Epithelial cell of esophagus (primary cell): ENCODE measurements around the gene HRH1.
A peak's percentile ranks its signal among the peaks of the same experiment; 100 is the strongest.
"Not testable (repeated sequence)": the region's sequence is repeated elsewhere in the genome, so short reads cannot be mapped to it uniquely, and the experiment has no call there.

Source experiments
- DNase-seq: peaks from one replicate; pipeline ENCODE4 v3.0.0; 2010; ENCODE audit warnings: low read depth
- H3K4me3 ChIP-seq: 2 replicates; pipeline ENCODE4 v1.5.1; 2011; ENCODE audit warnings: mild to moderate bottlenecking, low read length, control low read depth
- TF ChIP-seq, protein P1 (sequence below): IDR thresholded peaks from 2 replicates; pipeline ENCODE4 v1.5.1; 2011; ENCODE audit warnings: low read depth, mild to moderate bottlenecking, low read length, control low read depth, inconsistent platforms; ENCODE audit not compliant: insufficient read depth; ENCODE audit errors: missing control alignments

HRH1 gene

DNA sequence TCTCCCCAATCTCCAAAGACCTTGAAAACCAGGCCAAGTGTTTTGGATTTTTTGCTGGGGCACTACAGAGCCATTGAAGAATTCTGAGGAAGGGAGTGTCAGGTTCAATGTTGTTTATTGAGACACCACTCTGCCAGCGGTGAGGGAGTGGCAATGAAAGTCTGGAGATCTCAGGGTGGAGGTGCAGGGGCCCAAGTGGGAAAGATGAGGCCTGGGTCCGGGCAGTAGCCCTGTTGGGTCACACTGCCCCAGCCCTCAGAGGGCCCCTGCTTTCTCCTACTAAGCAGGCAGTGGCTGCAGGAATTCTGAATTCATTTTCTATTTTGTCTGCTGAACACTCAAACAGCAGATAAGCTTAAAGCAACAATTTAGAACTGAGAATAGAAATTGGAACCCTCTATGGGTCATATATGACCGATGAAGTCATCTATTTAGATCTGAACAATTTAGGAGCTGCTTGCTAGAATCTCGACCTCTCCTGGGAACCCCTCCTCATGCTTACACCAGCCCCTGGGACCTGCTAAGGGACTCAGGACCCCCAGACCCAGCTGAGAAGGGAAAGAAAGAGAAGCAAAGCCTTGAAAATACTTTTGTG, 17.9 kb downstream of the HRH1 start:
- no peak for DNase-seq
- no peak overlapping the region for H3K4me3 ChIP-seq
- TF ChIP-seq, protein P1, sequence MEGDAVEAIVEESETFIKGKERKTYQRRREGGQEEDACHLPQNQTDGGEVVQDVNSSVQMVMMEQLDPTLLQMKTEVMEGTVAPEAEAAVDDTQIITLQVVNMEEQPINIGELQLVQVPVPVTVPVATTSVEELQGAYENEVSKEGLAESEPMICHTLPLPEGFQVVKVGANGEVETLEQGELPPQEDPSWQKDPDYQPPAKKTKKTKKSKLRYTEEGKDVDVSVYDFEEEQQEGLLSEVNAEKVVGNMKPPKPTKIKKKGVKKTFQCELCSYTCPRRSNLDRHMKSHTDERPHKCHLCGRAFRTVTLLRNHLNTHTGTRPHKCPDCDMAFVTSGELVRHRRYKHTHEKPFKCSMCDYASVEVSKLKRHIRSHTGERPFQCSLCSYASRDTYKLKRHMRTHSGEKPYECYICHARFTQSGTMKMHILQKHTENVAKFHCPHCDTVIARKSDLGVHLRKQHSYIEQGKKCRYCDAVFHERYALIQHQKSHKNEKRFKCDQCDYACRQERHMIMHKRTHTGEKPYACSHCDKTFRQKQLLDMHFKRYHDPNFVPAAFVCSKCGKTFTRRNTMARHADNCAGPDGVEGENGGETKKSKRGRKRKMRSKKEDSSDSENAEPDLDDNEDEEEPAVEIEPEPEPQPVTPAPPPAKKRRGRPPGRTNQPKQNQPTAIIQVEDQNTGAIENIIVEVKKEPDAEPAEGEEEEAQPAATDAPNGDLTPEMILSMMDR = no peak

DNA sequence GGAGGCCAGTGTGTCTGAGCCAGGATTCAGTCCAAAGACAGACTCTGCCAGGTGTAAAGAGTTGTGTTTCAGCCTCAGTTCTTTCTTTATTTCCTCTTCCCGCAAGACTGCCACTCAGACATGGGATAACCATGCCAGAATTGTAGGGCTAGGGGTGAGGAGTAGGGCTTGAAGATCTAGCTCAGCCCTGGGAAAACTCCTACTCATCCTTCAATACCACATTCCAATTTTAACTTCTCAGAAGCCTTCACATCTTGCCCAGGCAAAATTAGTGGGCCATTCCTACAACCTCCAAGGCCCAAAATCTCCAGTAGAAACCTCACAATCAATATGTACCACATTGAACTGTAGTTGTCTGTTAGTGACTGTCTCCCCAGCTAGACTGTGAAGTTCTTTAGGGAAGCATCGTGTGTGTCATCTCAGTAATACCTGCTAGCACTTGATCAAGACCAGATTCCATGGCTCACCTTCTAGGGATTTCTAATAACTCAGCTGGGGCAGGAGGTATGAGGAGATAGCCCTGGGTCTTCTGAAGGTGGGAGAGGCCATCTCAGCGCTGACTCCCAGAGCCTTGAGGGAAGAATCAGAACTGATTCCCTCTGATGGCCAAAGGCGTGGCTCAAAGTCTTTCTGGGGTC, 19.7 kb downstream of the HRH1 start:
- TF ChIP-seq, protein P1 = no peak
- no peak overlapping the region for H3K4me3 ChIP-seq
- DNase-seq = peak; percentile 51

DNA sequence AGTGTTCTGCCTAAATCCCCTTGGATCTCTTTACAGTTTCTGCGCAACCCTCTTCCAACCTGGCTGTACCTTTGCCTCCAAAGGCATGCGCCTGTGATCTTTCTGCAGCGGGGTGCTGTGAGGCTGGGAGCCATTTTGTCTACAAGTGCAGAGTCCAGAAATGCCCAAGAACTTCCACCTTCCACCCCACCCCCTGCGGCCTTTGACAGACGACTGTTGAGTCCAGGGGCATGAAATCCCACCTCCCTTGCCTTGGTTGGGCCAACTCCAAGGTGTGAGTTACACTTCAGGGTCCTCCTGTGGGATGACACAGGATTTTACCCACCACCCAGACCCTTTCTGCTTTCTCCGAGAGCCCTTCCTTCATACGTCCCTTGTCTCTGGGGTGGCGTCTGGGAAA, 24.1 kb downstream of the HRH1 start:
- no peak for DNase-seq
- H3K4me3 ChIP-seq = no peak overlapping the region
- TF ChIP-seq, protein P1 = no peak

DNA sequence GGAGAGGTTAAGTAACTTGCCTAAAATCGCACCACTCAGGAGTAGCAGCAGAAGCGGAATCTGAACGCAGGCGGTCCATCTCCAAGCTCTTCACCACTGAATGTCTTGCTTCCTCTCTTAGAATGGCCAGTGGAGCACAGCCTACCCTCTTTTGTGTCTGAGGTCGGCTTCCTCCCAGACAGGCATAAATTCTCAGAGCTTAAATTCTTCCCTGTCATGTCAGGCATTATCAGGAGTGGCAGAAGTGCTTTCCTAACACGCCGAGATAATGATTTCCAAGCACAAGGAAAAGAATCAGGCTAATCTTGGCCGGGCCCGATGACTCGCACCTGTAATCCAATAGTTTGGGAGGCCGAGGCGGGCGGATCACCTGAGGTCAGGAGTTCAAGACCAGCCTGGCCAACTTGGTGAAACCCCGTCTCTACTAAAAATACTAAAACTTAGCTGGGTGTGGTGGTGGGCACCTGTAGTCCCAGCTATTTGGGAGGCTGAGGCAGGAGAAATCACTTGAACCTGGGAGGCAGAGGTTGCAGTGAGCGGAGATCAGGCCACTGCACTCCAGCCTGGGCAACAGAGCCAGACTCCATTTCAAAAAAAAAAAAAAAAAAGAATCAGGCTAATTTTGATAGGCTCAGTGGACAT, 30.2 kb downstream of the HRH1 start:
- DNase-seq = not testable (repeated sequence)

DNA sequence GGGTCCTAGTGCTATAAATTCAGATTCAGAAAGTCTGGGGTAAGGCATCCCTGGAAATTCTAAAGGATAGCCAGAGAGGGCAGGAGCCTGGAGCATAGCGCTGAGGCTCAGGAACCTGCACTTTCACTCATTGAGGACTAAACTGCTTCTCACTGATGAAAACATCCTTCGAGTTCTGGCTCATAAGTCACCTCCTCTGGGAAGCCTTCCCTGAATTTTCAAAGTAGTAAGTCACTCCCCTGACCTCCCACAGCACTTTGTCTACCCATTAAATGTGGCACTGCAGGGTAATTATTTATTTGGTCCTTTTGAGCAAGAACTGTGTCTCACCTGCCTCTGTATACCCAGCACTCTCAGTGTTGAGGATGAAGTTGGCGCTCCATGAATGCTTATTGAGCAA, 30.9 kb downstream of the HRH1 start:
- H3K4me3 ChIP-seq = no peak overlapping the region
- no peak for DNase-seq
- TF ChIP-seq, protein P1 = no peak

More for the DNA sequence above, 30.2 kb downstream of the HRH1 start:
- not testable (repeated sequence) for H3K4me3 ChIP-seq

DNA sequence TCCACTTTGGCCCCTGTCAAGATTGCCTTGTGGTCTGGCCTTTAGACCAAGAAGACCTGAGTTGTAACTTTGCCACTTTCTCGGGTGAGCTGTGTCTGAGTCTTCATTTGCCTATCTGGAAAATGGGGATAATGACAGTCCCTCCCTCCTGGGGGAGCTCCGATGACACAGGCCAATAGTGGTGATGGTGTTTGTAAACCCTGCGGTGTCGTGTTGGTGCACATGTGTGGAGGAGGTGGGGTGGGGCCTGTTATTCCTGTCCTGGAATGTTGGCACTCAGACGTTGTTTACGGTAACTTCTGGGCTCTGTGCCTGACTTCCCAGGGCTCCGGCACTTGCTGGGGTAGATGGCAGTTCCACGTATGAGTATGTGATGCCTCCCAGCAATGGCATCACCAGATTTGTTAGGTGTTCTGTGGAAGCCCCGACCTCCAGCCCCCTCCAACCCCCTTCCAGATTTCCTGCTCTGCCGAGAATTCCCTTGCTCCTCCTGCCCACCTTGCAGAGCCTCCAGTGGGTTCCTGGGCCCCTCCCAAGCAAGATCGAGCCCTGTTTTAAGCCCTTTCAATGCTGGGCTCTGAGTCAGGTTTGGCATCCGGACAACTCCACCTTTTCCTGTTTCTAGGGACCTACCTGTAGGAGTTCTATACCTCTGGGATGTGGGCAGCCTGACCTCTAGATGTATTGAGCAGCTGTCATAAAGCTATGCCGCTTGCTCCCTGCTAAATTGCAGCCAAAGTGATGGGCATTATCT, 31.4 kb downstream of the HRH1 start:
- peak overlapping the region; percentile 31 for H3K4me3 ChIP-seq
- TF ChIP-seq, protein P1 = peak; percentile 5
- peak; percentile 99 for DNase-seq

DNA sequence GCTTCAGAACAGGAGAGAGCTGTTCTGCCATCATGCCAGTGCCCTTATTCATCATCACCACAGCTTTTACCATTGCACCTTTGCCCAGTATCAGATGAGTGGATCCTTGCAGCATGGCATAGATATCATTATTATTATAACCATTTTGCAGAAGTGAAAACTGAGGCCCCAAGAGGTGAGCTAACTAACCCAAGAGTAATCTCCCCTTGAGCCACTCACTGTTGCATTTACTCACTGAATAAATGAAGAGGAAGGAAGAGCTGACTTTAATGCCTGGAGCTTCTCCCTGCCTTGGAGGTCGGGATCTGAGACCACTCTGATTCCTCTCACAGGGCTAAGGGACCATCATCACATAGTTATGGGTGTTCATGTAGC, 32.0 kb downstream of the HRH1 start:
- TF ChIP-seq, protein P1 = no peak
- no peak for DNase-seq
- no peak overlapping the region for H3K4me3 ChIP-seq
